ENCODE data around the gene APOA5.
"Not testable (repeated sequence)": the region's sequence is repeated elsewhere in the genome, so short reads cannot be mapped to it uniquely, and the experiment has no call there.

APOA5 gene

GRCh38 chr11:116826751-116827431 lies 35.2 kb upstream of the APOA5 start:
- no peak for DNase-seq

DNA sequence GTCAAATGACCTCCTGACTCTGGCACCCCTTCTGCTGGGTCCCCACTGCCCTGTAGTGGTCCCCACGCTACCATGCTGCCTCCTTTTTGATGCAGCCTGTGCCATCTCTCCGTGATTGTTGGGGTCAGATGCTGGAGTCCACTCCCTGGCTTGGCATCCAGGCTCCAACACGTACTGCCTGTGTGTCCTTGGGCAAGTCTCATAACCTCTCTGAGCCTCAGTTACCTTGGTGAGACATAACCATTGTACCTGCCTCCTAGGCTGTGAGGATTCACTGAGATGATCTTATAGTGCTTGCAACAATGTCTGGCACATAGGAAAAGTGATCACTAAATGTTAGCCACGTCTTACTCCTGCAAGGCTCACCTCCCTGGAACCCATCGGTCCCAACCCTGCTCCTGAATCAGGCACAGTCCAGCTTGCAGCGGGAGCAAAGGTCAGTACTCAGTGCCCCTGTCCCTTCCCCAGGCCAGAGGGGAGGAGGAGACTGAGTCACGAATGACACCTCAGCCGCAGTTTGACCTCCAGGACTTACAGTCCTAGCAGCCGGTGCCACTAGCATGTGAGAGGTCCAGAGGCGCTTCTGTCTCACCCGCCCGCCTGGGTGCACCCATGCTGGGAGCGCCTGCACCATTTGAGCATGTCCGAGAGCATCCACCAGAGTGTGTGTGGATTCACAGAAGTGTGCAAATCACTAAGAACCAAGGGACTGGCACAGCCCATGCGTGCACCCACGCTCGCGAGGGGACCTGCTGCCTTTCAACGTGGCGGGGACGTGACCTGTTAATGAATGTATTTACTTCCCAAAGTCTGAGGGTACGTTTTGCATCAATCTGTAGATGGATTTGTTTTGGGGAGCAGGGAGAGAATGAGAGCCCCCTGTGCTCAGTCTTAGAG lies 34.4 kb upstream of the APOA5 start:
- no peak for DNase-seq

DNA sequence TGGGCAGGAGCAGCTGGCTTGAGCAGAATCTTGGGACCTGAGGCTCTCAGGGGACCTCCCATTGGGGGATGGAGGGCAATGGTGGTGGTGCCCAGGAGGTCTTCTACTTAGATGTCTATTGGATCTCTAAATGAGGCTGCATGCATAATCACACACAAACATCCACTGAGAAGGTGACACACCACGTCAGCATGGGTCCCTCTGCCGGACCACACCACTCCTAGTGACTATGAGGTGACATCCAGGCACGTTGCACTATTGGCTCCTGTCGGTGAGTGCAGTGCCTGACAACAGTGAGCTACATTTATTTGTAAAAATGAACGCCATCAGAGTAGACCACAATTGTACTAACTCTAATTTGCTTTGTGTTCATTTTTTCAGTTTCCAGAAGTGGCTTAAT lies 33.8 kb upstream of the APOA5 start:
- no peak for DNase-seq

DNA sequence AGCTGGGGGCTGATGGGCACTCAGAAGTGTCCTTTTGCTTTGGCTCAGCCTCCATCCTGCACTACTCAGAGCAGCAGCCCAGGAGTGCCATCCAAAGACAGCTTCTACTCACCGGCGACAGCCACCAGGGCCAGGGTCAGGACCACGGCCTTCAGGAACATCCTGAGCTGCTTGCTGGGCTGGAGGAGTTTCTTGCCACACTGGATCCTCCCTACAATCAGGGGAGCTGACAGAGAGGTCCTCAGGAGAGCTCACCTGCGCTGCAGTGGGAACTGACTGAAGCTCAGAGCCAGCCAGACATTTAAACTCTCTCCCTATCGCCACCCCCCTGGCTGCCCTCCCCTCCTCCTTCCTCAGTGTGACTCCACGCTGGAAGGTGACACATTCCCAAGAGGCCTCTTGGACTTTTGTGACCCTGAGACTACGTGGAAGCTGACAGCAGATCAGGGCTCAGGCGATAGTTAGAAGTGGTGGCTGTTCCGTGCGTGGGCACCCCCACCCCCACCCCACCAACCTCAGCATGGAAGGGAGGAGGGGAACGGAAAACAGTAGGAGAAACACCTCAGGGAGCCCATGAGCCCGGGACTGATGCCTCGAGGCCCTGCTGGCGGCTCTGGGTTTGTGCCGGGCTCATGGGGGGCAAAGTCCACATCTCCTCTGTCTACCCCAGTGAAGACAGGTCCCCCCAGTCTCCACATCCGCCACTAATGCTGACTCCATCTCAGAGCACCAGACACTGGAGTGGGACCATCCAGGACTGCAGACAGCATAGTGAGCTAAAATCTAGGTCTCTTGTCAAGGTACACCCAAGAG lies 31.6 kb upstream of the APOA5 start, which contains the start of gene APOA4:
TSS of gene APOA4 (minus strand) at position 274 of the 813 bp plus-strand sequence. CDS start at position 161, 113 bp downstream.
- no peak for DNase-seq

DNA sequence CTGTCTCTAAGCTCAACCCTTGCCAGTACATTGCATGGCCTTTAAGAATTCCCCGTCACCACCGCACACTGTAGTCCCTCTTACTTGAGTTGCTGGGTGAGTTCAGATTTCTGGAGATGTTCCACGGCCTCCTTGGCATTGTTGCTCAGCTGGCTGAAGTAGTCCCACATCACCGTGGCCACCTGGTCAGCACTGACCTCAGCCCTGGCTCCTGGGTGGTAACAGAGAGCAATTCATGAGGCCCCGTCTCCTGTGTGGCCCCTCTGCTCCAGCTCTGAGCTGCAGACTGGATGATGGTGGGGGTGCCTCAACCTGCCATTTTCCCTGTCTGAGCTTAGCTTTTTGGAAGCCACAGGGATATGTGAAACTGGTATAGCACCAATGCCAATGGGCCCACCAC lies 30.9 kb upstream of the APOA5 start:
- no peak for DNase-seq

DNA sequence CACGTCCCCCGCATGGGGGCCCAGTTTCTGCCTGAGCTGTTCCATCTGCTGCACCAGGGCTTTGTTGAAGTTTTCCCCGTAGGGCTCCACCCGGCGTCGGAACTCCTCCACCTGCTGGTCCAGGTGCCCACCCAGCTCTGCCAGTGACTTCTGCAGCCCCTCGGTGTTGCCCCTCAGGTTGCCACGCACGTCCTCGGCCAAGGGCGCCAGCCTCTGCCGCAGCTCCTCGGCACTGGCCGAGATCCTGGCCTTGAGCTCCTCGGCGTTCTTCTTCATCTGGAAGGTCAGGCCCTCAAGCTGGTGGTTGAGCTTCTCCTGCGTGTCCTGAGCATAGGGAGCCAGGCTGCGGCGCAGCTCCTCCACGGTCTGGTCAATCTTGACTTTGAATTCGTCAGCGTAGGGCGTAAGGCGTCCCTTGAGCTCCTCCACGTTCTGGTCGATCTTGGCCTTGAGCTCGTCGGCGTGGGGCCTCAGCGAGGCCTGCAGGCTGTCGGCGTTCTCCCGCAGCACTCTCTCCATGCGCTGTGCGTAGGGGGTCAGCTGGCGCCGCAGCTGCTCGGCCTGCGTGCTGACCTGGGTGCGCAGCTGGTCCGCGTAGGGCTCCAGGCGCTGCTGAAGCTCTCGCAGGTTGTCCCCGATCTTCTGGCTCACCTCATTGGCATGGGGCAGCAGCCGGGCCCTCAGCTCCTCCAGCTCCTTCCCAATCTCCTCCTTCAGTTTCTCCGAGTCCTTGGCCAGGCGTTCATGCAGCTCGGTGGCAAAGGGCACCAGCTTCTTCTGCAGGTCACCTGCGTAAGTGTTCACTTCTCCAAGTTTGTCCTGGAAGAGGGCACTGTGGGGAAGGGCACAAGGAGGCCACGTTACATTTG lies 29.6 kb upstream of the APOA5 start:
- DNase-seq = no peak

- DNase-seq = no peak
Measured at GRCh38 chr11:116819049-116819448, 27.4 kb upstream of the APOA5 start.

GRCh38 chr11:116814502-116814901 lies 22.8 kb upstream of the APOA5 start:
- DNase-seq = no peak

- DNase-seq = no peak
Measured at GRCh38 chr11:116813781-116814471, 22.2 kb upstream of the APOA5 start.

DNA sequence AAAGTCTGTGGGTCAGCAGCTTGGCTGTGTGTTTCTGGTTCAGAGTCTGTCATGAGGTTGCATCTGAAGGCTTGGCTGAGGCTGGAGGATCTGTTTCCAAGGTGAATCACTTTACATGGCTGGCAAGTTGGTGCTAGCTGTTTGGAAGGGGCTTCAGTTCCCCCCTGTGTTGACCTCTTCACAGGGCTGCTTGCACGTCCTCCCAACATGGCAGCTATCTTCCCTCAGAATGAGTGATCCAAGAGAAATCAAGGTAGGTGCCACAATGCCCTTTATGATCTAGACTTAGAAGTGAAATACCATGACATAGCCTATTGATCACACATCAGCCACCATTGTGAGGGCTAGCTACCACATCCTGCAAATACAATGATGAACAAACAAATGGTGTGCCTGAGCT lies 21.5 kb upstream of the APOA5 start:
- DNase-seq = no peak

DNA sequence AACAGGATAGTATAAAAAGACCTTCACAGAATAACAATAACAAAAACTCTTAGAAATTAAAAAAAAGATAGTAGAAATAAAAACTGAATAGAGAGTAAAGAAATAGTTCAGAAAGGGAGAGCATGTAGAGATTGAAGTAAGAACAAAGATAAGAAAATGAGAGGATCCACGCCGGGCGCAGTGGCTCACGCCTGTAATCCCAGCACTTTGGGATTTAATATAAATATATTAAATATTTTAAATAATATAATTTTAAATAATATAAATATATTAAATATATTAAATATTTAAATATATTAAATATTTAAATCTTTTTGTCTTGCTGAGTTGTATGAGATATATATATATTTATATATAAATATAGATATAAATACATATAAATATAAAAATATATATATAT lies 20.4 kb upstream of the APOA5 start:
- no peak for DNase-seq

- no peak for DNase-seq
Measured at GRCh38 chr11:116811194-116811593, 19.5 kb upstream of the APOA5 start.

- no peak for DNase-seq
Measured at GRCh38 chr11:116808262-116809175, 16.8 kb upstream of the APOA5 start.

DNA sequence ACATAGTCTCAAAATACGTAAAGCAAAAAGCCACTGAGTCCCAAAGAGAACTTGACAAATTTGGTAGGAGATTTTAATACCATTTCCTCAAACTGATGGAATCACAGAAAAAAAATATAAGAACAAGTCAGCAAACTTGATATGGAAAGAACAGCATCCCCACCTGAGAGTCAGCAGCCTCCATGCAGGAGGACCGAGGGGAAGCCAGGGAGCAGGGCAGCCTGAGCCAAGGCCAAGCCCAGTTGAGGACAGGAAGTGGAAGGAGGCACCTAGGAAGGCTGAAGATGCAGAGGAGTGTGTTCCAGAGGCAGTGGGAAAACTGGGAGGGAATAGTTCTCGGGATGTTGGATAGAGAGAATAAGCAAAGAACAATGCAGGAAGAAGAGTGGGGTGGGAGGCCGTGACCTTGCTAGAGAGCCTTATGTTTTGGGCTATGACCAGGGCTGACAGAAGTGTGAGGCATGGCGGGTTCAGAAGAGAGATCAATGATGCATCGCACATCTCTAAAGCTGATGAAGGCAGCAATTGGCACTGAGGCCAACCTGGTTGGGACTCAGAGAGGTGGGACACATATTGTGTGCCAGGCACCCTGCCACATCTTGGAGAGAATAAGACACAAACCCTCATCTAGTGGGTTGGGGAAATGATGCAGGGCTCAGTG lies 16.1 kb upstream of the APOA5 start:
- DNase-seq = no peak

- no peak for DNase-seq
Measured at GRCh38 chr11:116804001-116804400, 12.3 kb upstream of the APOA5 start.

DNA sequence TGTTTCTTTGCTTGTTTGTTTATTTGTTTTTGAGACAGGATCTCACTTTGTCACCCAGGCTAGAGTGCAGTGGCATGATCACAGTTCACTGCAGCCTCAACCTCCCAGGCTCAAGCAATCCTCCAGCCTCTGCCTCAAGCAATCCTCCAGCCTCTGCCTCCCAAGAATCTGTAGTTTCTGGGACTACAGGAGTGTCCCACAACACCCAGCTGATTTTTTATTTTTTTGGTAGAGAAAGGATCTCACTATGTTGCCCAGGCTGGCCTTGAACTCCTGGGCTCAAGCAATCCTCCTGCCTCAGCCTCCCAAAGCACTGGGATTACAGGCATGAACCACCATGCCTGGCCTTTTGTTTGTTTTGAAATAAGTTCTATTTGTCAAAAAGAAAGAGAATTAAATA lies 10.0 kb upstream of the APOA5 start:
- DNase-seq = not testable (repeated sequence)

GRCh38 chr11:116800610-116801009 lies 8.9 kb upstream of the APOA5 start:
- no peak for DNase-seq

DNA sequence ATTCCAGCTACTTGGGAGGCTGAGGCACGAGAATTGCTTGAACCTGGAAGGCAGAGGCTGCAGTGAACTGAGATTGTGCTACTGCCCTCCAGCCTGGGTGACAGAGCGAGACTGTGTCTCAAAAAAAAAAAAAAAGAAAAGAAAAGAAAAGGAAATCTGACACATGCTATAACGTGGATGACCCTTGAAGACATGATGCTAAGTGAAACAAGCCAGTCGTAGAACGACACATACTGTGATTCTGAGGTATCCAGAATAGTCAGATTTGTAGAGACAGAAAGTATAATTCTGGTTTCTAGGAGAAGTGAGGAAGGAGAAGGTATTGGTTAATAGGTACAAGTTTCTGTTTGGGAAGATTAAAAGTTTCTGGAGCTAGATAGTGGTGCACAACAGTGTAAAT lies 6.7 kb upstream of the APOA5 start:
- DNase-seq = no peak

DNA sequence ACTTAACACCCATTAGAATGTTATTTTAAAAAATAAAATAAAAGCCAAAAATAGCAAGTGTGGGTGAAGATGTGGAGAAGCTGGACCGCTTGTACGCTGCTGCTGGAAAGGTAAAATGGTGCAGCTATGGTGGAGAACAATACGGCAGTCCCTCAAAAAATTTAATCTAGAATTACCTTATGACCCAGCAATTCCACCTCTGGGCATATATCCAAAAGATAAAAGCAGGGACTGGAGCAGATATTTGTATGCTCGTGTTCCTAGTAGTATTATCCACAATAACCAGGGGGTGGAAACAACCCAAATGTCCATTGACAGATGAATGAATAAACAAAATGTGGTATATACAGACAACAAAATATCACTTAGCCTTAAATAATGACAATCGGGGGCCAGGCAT lies 6.1 kb upstream of the APOA5 start:
- no peak for DNase-seq

DNA sequence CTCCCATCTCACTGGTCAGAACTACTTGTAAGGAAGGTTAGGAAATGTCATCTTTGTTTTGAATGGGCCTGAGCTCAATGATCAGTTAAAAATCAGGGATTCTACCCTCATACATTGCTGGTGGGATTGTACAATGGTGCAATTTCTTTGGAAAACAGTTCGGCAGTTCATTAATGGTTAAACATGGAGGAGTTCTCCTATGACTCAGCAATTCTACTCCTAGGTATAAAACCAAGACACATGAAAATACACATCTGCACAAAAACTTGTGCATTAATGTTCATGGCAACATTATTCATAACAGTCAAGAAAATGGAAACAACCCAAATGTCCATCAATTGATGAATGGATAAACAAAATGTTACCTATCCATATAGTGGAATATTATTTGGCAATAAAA lies 4.9 kb upstream of the APOA5 start:
- no peak for DNase-seq

Measured in C1 segment of cervical spinal cord (tissue), 14 donors.